Measurements from ENCODE around the gene DIS3L2. TPM values are rescaled to one million over a fixed set of nuclear protein-coding genes. Genes with fewer than 3 reads are reported as not detected.

Gene DIS3L2
- total and polyA plus RNA-seq, 2 of the 8 experiments (the other 6 are each of a cell fraction or from before 2014, with no cell fraction given), result 11.5 to 21.6 TPM

DNA sequence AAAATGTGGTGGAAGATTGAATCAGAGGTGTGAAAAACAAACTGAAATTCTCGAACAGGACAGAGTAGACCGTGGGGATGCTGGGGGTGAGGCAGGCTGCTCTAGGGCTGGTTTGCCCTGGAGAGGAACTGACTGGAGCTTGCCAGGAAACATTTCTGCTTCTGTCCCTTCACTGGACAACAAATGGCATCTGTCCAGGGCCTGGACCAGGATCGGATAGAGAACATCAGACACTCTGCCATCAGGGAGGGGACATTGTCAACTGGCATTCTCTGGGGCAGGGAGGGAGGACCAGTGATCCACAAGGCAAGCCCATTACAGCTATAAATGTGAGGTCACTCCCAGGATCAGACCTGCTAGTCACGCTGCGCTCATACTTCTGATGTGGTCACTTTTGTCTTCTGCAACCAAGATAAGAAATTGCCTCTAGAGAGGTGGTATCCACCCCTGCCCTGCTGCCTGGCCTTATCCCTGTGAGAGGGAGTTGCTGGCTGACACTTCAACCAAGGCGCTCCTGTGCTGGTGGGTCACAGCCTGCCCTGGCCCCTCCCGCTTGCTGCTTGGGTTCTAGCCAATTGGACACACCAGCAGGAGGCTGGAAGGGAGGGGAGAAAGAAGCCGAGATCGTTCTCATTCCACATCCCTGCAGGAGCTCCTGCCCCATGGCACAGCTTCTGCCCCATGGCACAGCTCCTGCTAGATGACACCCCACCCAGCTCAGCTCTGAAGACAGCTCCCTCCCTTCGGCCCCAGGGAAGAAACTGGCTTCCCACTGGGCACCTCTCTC, 44.0 kb upstream of the DIS3L2 start:
- WGBS, 2 experiments (ENCODE audit: extremely low coverage in 1 of 2, insufficient coverage in 1 of 2, insufficient read length in 1 of 2, insufficient replicate concordance in 2 of 2, low coverage in 1 of 2, low lambda C conversion rate in 2 of 2, missing lambda C conversion rate in 1 of 2), result 87% methylated on average over 10 of the region's 10 CpGs; no CpG with 5 or more reads in 1 of the 2 experiments
- ChIA-PET CTCF (ENCODE audit: partially characterized antibody) (interaction anchor here (0.6 to 17.2 kb wide), 13 partner anchors 8 to 448 kb away, joined by 3 to 220 read pairs (median 4); no protein-coding TSS in a partner anchor), POLR2A (ENCODE audit: partially characterized antibody) (interaction anchor here (1.8 kb wide), 1 partner anchor 8 kb away, joined by 3 read pairs; no protein-coding TSS in a partner anchor)
- Histone ChIP-seq H3K56ac (replicated peaks; ENCODE audit: insufficient read length, low read depth, low read length) (no peak overlapping the region), H4K8ac (ENCODE audit: extremely low read depth, insufficient read depth, low read length) (no peak overlapping the region), H3K4me3 (ENCODE audit: extremely low read depth in 1 of 4, insufficient read depth in 2 of 4, low read depth in 3 of 4, low read length in 4 of 4) (no peak overlapping the region), H4K20me1 (replicated peaks in 1 of 2; ENCODE audit: control insufficient read depth in 1 of 2, insufficient read depth in 2 of 2, low read length in 2 of 2) (no peaks in the 10 kb centered on the region), H3K23me2 (ENCODE audit: low read depth, low read length) (0 out of 2 replicates have a peak, but pooled peaks cover 2% of the 10 kb centered on the region), H2BK15ac (ENCODE audit: low read length) (no peak overlapping the region), H3K36me3 (ENCODE audit: control insufficient read depth in 2 of 4, insufficient read depth in 4 of 4, low read length in 3 of 4) (no peaks in the 10 kb centered on the region), H3K14ac (ENCODE audit: insufficient read length) (no peak overlapping the region), H3K27me3 (replicated peaks in 1 of 4; ENCODE audit: control insufficient read depth in 3 of 4, extremely low read depth in 1 of 4, insufficient read depth in 3 of 4, low read length in 3 of 4) (no peaks in the 10 kb centered on the region), H2BK5ac (ENCODE audit: low read depth, low read length) (no peak overlapping the region), H3K27ac (ENCODE audit: low read depth, low read length) (no peak overlapping the region), H2AK5ac (ENCODE audit: low read depth, low read length) (no peak overlapping the region), H4K5ac (ENCODE audit: insufficient read length, low read depth, low read length) (no peak overlapping the region), H4K91ac (replicated peaks; ENCODE audit: insufficient read length, low read length) (no peak overlapping the region), H3K23ac (ENCODE audit: insufficient read length) (no peak overlapping the region), H3K79me1 (ENCODE audit: low read depth, low read length) (no peaks in the 10 kb centered on the region), H3K4ac (replicated peaks; ENCODE audit: insufficient read length, low read depth, low read length) (no peak overlapping the region), H2AFZ (ENCODE audit: low read length) (no peak overlapping the region), H2BK12ac (ENCODE audit: low read depth, low read length) (no peak overlapping the region), H2BK120ac (replicated peaks; ENCODE audit: low read depth, low read length) (no peak overlapping the region), H3K18ac (ENCODE audit: extremely low read depth, low read length) (no peak overlapping the region), H3K4me1 (replicated peaks in 1 of 4; ENCODE audit: control insufficient read depth in 3 of 4, insufficient read depth in 4 of 4, low read length in 3 of 4) (peaks cover 0 to 2% (median 0%) of the 10 kb centered on the region in 4 experiments; a peak in 1 of 7 replicates), H3K9ac (replicated peaks in 1 of 4; ENCODE audit: extremely low read depth in 1 of 4, low read depth in 3 of 4, low read length in 3 of 4) (no peak overlapping the region), H3K4me2 (ENCODE audit: insufficient read depth in 1 of 2, low read depth in 2 of 2, low read length in 2 of 2) (no peak overlapping the region), H3K79me2 (ENCODE audit: control insufficient read depth in 1 of 2, insufficient read depth in 2 of 2, low read length in 2 of 2) (no peaks in the 10 kb centered on the region), H2BK20ac (ENCODE audit: low read length) (no peak overlapping the region; the same call in 1 of the 2 replicates), H3K9me3 (ENCODE audit: insufficient read depth in 2 of 2, low read depth in 1 of 2, low read length in 1 of 2) (no peaks in the 10 kb centered on the region)
- FAIRE-seq, result no peak
- no peak for DNase-seq (ENCODE audit: low read depth in 1 of 2, low spot score in 2 of 2)
- no peak for TF ChIP-seq RBBP5 (IDR thresholded peaks at IDR 0.05; ENCODE audit: borderline replicate concordance, low read depth, low read length)
- no peak for TF ChIP-seq CTBP2 (IDR thresholded peaks at IDR 0.05; ENCODE audit: borderline replicate concordance, insufficient read depth, insufficient read length, low read length)
- no peak for TF ChIP-seq SP1 (IDR thresholded peaks at IDR 0.05; ENCODE audit: low read depth, low read length)
- TF ChIP-seq POLR2AphosphoS5 (IDR thresholded peaks at IDR 0.05; ENCODE audit: low read depth, low read length), result no peak

All from H1 (cell line).